Stimulated activated CD4-positive, alpha-beta T cell treated with anti-CD3 and anti-CD28 coated beads, Interleukin-15, amount 100 ng/mL, for 1 hour (primary cell): ENCODE measurements around the gene METTL5.
"Not testable (repeated sequence)": the region's sequence is repeated elsewhere in the genome, so short reads cannot be mapped to it uniquely, and the experiment has no call there.

Experiments used
- DNase-seq, 2 donors: peaks; one replicate each; pipeline ENCODE4 v3.0.0-alpha.2; 2020; ENCODE audit warnings: low read depth in 1 of 2, low spot score in 1 of 2

The METTL5 gene

GRCh38 chr2:169824373-169825333, at the start of gene METTL5:
METTL5 (minus strand) TSS chr2:169824905; CDS start chr2:169824597, 308 bp downstream.
- peak; percentile 57 to 76 for DNase-seq

DNA sequence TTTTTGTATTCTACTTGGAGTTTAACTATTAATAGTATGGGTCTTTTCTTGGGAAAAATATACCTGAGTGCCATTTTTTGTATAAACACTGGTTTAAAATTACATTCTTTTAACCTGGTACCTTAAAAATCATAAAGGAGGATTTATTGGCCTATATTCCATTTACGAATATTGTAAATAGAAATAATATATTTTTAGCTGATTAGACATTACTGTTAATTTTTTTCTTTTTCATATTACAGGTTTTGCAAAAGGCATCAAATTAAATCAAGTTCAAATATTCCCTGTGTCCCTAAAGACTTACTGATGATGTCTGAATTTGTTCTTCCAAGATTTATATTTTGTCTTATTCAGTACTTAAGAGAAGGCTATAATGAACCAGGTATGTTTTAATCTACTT, 47.3 kb upstream of the METTL5 start:
- no peak for DNase-seq

DNA sequence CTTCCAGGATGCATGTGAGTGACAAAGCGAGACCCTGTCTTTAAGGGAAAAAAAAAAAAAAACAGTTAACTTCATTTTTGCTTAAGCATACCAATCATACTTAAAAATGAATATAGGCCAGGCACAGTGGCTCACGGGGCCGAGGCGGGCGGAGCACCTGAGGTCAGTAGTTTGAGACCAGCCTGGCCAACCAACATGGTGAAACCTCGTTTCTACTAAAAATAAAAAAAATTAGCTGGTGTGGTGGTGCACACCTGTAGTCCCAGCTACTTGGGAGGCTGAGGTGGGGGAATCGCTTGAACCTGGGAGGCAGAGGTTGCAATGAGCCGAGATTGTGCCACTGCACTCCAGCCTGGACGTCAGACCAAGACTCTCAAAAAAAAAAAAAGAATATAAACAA, 46.7 kb upstream of the METTL5 start:
- DNase-seq = not testable (repeated sequence)

DNA sequence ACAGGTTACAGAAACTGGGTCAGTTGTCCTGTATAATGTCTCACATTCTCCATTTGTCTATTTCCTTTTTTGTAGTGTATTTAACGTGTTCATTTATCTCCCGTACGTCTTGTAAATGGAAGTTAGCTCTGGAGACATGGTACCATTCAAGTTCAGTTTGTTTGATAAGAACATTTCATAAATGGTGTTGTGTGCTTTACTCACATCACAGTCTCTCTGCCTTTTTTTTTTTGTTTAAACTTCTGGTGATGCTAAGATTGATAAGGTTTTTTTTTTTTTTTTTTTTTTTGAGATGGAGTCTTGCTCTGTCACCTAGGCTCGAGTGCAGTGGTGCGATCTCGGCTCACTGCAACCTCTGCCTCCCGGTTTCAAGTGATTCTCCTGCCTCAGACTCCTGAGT, 44.2 kb upstream of the METTL5 start:
- DNase-seq = no peak

DNA sequence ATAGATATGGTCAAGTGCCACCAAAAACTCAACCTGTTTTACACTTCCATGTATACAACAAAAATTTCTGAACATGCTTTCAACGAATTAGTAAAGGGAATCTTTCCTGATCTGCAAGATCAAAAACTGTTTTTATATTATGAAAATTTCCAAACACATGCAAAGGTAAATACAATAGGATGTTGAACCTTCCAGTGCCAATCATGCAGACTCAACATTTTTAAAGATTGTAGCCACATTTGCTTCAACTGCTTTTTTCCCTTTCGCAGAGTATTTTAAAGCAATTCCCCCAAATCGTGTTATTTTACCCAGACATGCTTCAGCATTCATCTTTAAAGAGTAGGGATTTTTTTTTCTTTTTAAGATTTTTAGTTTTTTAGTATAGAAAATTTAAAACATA, 42.9 kb upstream of the METTL5 start:
- no peak for DNase-seq

- not testable (repeated sequence) for DNase-seq
Observed at GRCh38 chr2:169866230-169866629, 41.5 kb upstream of the METTL5 start.

DNA sequence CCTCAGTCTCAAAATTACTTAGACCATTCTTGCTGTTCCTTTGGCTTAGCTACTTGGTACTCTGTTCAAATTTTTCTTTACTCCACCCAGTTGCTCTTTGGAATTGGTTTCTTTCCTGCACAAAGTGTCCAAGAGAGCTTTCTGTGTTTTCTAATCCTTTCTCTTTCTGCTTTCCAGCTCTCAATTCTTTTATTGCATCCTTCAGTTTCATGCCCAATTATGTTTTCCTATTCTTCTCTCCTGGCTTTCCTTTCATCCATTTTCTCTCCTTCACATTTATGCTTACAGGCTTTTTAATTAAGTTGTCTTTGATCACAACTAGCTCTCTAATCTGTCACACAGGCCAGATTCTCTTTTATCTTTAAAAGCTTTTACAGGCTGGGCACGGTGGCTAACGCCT, 40.8 kb upstream of the METTL5 start:
- no peak for DNase-seq

- DNase-seq = no peak
Observed at GRCh38 chr2:169862816-169863215, 38.1 kb upstream of the METTL5 start.

GRCh38 chr2:169860149-169860548, 35.4 kb upstream of the METTL5 start:
- DNase-seq = no peak

DNA sequence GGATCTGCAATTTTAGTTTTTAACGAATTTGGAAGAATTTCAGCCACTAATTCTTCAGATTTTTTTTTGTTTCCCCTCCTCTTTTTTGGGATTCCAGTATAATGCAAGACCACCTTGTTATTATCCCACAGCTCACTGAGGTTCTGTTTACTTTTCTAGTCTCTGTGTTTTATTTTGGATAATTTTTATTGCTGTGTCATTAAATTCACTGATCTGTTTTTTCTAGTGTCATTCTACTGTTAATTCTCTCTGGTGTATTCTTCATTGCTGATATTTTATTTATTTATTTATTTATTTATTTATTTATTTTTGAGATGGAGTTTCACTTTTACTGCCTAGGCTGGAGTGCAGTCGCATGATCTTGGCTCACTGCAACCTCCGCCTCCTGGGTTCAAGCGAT, 34.7 kb upstream of the METTL5 start:
- no peak for DNase-seq

GRCh38 chr2:169855281-169856258, 30.9 kb upstream of the METTL5 start:
- not testable (repeated sequence) for DNase-seq

DNA sequence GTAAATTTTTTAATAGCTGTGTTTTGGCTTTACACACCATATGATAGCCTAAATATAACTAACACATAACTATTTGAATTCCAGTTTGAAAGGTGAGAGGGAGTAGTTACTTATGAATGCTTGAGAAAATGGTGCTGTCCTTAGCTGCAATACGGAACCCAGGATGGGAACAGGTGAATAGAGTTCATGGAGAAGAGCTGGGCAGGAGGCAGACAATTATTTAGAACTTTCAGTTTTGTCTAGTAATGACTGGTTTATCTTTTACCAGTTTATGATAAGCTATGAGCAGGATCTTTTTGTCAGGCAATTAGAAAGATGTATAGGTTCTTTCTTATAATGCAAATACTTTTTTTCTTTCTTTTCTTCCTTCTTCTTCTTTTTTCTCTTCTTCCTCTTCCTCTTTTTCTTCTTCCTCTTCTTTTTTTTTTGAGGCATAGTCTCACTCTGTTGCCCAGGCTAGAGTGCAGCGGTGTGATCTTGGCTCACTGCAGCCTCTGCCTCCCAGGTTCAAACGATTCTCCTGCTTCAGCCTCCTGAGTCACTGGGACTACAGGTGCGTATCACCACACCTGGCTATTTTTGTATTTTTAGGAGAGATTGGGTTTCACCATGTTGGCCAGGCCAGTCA, 28.4 kb upstream of the METTL5 start:
- no peak for DNase-seq

DNA sequence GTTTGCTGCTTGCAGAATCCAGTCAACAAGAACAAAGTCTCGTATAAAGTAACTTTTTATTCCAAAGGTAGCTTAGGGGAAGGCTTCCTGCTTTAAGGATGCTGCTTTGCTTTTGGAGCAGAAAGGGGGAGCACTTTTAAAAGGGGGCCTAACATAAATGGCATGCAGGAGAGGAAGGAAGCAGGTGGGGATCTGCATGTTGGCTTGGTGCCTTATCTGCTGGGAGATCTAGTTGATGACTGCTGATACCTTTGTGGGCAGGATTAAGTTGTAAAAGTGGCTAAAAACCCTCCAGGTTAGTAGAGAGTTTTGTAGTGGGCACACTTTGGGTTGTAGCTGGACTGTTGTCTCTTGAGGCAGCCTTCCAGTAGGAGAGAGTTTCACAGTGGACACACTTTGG, 25.0 kb upstream of the METTL5 start:
- DNase-seq = no peak

DNA sequence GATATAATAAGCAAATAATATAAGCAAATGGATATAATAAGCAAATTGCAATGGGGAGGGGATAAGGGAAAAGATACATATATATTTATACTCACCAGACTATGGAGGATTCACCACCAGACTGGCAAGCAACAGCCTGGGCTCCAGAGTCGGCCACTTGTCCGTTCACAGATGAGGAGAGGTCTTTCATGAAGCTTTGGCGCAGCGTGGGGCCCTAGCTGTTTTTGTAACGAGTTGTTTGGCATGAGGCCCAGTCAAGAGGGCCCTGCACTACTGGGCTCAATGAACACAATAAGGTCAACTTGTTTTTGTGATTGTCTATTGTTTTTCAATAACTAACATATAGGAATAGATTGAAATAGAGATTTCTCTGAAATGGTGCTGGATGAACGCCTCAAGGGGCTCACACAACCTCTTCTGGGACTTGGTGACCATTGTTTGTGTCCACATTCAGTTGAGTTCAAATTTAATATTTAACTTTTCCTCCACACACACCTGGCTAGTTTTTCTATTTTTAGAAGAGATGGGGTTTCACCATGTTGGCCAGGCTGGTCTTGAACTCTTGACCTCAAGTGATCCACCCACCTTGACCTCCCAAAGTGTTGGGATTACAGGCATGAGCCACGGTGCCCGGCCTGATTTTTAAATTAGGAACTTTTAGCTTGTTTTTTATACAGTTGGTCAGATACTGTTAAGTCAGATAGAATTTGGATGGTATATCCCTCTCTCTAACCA, 24.4 kb upstream of the METTL5 start:
- not testable (repeated sequence) for DNase-seq

- DNase-seq = no peak
Observed at GRCh38 chr2:169845016-169845415, 20.3 kb upstream of the METTL5 start.

DNA sequence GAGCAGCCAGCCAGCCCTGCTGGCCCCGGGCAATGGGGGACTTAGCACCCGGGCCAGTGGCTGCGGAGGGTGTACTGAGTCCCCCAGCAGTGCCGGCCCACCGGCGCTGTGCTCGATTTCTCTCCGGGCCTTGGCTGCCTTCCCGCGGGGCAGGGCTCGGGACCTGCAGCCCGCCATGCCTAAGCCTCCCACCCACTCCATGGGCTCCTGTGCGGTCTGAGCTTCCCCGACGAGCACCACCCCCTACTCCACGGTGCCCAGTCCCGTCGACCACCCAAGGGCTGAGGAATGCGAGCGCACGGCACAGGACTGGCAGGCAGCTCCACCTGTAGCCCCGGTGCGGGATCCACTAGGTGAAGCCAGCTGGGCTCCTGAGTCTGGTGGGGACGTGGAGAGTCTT, 16.9 kb upstream of the METTL5 start:
- DNase-seq = not testable (repeated sequence)

DNA sequence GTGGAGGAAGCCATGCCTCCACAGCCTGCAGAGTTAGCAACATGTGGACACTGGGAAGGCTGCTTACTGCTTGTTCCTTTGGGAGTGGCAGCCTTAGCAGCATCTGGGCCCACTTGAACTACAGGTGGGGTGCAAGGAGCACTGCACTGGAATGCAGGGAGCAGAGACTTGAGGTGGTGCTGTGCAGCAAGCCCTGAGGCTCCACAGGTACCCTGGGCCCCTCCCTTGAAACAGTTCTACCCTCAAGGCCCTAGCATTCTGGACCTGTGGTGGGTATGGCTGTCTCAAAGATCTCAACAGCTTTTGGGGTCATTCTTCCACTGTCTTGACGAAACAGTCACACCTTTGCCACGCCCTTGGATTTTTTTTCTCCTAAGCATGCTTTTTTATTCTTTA, 16.0 kb upstream of the METTL5 start:
- DNase-seq = no peak

DNA sequence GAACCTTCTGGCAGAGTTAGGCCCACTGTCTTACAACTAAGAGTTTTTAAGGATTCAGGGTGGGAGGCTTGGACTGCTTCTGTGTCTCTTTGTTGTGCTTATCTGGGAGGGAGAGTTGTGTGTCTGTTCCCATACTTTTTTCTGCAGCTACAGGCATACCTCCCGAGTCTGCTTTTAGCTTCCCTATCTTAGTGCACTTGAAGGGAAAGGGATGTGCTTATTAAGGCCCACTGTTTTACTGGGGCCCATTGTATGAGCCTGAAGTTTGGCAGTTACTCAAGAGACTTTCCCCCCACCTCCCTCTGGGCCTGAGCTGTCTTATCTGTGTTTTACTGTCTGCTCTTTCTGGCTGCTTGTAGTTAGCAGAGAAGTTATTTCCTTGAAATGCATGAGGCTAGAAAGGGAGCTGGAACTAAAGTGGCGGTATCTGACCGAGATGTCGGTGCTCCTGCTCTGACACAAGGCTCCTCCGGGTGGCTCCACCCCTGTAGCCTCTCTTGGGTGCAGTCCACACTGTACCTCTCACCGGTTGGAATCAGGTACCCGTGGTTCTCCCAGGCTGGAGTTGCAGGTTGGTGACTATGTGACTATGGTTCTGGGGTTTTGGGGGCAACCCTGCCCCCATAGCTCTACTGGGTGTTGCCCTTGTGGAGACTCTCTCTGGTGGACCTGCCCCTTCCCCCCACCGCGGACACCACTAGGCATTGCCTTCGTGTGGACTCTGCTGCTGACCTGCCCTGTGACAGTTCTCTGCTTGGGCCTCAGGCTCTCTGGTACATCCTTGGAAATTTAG, 15.4 kb upstream of the METTL5 start:
- no peak for DNase-seq

GRCh38 chr2:169838743-169839489, 14.2 kb upstream of the METTL5 start:
- DNase-seq = no peak
